ENCODE measurements around the gene KIAA1217.

DNA sequence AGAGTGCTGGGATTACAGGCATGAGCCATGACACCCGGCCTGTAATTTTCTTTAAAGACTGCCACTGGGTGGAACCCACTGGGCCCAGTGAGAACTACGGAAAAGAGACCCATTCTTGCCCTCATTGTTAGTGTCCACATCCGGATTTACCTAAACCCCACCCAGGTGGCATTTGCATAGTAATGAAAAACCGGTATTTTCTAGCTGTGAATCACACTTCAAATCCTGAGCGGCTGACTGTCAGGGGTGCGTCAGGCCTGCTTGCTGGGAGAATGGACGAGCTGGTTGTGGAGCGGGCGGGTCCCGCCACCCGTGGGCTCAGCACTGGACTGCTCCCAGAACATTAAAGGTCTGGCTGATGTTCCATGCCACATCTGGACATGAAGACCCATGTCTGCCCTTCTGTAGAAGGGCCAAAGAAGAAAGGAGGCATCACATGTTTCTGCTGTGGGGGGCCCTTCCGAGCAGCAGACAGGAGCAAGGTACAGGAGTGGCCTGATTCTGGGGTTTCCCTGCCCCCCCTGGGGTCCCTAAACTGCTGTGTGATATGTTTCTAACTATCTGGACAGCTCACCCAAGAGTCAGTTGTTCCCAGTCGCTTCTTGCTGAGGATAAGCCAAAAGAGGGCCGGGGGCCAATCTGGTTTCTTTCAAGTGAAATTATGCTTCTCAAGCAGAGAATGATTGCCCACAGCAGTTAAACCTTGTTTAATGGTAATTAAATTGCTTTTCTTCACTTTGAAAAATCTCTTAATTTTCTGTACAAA is 46.4 kb downstream of the KIAA1217 start:
- TF ChIP-seq, protein P1, sequence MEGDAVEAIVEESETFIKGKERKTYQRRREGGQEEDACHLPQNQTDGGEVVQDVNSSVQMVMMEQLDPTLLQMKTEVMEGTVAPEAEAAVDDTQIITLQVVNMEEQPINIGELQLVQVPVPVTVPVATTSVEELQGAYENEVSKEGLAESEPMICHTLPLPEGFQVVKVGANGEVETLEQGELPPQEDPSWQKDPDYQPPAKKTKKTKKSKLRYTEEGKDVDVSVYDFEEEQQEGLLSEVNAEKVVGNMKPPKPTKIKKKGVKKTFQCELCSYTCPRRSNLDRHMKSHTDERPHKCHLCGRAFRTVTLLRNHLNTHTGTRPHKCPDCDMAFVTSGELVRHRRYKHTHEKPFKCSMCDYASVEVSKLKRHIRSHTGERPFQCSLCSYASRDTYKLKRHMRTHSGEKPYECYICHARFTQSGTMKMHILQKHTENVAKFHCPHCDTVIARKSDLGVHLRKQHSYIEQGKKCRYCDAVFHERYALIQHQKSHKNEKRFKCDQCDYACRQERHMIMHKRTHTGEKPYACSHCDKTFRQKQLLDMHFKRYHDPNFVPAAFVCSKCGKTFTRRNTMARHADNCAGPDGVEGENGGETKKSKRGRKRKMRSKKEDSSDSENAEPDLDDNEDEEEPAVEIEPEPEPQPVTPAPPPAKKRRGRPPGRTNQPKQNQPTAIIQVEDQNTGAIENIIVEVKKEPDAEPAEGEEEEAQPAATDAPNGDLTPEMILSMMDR (IDR thresholded peaks at IDR 0.05) = no peak
- TF ChIP-seq, protein P2, sequence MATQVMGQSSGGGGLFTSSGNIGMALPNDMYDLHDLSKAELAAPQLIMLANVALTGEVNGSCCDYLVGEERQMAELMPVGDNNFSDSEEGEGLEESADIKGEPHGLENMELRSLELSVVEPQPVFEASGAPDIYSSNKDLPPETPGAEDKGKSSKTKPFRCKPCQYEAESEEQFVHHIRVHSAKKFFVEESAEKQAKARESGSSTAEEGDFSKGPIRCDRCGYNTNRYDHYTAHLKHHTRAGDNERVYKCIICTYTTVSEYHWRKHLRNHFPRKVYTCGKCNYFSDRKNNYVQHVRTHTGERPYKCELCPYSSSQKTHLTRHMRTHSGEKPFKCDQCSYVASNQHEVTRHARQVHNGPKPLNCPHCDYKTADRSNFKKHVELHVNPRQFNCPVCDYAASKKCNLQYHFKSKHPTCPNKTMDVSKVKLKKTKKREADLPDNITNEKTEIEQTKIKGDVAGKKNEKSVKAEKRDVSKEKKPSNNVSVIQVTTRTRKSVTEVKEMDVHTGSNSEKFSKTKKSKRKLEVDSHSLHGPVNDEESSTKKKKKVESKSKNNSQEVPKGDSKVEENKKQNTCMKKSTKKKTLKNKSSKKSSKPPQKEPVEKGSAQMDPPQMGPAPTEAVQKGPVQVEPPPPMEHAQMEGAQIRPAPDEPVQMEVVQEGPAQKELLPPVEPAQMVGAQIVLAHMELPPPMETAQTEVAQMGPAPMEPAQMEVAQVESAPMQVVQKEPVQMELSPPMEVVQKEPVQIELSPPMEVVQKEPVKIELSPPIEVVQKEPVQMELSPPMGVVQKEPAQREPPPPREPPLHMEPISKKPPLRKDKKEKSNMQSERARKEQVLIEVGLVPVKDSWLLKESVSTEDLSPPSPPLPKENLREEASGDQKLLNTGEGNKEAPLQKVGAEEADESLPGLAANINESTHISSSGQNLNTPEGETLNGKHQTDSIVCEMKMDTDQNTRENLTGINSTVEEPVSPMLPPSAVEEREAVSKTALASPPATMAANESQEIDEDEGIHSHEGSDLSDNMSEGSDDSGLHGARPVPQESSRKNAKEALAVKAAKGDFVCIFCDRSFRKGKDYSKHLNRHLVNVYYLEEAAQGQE (IDR thresholded peaks at IDR 0.05) = no peak
- TF ChIP-seq EP300 (IDR thresholded peaks at IDR 0.05) = no peak
